ENCODE measurements around the gene NOA1. TPM values are rescaled to one million over a fixed set of nuclear protein-coding genes. Genes with fewer than 3 reads are reported as not detected.

NOA1 gene
- polyA plus RNA-seq, 1 donor from 2014 or later = 17.1 TPM

GRCh38 chr4:57020467-57021101 is 43.2 kb upstream of the NOA1 start:
- H3K9ac ChIP-seq (ENCODE audit: low read length) = no peak overlapping the region
- H3K27me3 ChIP-seq (ENCODE audit: insufficient read depth, low read depth, low read length) = no peaks in the 10 kb centered on the region
- no peak overlapping the region for H3K4me2 ChIP-seq (ENCODE audit: low read length)
- no peak overlapping the region for H3K4me3 ChIP-seq (ENCODE audit: low read length)
- H3K79me2 ChIP-seq (replicated peaks; ENCODE audit: insufficient read depth, low read length) = no peaks in the 10 kb centered on the region
- no peak overlapping the region for H2AFZ ChIP-seq (ENCODE audit: low read depth, low read length)
- no peaks in the 10 kb centered on the region for H3K9me3 ChIP-seq (ENCODE audit: low read length)
- H4K20me1 ChIP-seq (ENCODE audit: insufficient read depth) = no peaks in the 10 kb centered on the region
- TF ChIP-seq EP300 (conservative IDR thresholded peaks at IDR 0.05; ENCODE audit: poor library complexity, severe bottlenecking) (no peak), RAD21 (conservative IDR thresholded peaks at IDR 0.05) (no peak), EZH2 (IDR thresholded peaks at IDR 0.05; ENCODE audit: borderline replicate concordance, insufficient read depth, low read length, poor library complexity, severe bottlenecking) (no peak), SMC3 (conservative IDR thresholded peaks at IDR 0.05; ENCODE audit: poor library complexity) (no peak), POLR2AphosphoS5 (IDR thresholded peaks at IDR 0.05) (no peak), CTCF (IDR thresholded peaks at IDR 0.05; ENCODE audit: poor library complexity, severe bottlenecking) (no peak), TAF1 (IDR thresholded peaks at IDR 0.05; ENCODE audit: low read depth) (no peak), MXI1 (conservative IDR thresholded peaks at IDR 0.05; ENCODE audit: poor library complexity, severe bottlenecking) (no peak)
- TF ChIP-seq, protein P1, sequence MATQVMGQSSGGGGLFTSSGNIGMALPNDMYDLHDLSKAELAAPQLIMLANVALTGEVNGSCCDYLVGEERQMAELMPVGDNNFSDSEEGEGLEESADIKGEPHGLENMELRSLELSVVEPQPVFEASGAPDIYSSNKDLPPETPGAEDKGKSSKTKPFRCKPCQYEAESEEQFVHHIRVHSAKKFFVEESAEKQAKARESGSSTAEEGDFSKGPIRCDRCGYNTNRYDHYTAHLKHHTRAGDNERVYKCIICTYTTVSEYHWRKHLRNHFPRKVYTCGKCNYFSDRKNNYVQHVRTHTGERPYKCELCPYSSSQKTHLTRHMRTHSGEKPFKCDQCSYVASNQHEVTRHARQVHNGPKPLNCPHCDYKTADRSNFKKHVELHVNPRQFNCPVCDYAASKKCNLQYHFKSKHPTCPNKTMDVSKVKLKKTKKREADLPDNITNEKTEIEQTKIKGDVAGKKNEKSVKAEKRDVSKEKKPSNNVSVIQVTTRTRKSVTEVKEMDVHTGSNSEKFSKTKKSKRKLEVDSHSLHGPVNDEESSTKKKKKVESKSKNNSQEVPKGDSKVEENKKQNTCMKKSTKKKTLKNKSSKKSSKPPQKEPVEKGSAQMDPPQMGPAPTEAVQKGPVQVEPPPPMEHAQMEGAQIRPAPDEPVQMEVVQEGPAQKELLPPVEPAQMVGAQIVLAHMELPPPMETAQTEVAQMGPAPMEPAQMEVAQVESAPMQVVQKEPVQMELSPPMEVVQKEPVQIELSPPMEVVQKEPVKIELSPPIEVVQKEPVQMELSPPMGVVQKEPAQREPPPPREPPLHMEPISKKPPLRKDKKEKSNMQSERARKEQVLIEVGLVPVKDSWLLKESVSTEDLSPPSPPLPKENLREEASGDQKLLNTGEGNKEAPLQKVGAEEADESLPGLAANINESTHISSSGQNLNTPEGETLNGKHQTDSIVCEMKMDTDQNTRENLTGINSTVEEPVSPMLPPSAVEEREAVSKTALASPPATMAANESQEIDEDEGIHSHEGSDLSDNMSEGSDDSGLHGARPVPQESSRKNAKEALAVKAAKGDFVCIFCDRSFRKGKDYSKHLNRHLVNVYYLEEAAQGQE (IDR thresholded peaks at IDR 0.05; ENCODE audit: borderline replicate concordance) = no peak
- H3K9me2 ChIP-seq (ENCODE audit: insufficient read depth, low read length) = no peaks in the 10 kb centered on the region
- peaks cover 27% of the 10 kb centered on the region for H3K36me3 ChIP-seq (ENCODE audit: insufficient read depth, low read length)
- no peak overlapping the region for H3K27ac ChIP-seq (ENCODE audit: low read length)
- no peaks in the 10 kb centered on the region for H3F3A ChIP-seq (ENCODE audit: insufficient read depth, low read length, poor library complexity, severe bottlenecking)

DNA sequence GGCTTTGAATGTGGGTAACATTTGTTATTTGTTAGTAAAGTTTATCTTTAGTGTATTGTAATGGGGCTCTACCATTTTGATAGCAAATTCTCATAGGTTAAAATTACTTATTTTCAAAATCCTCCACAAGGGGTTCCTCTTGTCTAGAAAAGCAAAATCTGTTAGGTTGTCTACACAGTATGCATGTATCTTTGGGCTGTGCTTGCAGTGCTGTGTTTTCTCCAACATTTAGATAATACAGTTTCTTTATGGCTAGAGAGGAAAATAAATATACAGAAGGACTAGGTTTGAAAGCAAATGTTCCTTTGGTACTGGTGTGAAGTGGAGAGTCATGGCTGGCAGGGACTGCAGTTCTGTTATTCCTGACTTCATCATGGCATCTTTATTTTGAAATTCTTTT is 41.6 kb upstream of the NOA1 start:
- no peak overlapping the region for H3K4me2 ChIP-seq (ENCODE audit: low read length)
- no peaks in the 10 kb centered on the region for H3K79me2 ChIP-seq (replicated peaks; ENCODE audit: insufficient read depth, low read length)
- H3K27ac ChIP-seq (ENCODE audit: low read length) = no peak overlapping the region
- H3K27me3 ChIP-seq (ENCODE audit: insufficient read depth, low read depth, low read length) = no peaks in the 10 kb centered on the region
- H3K36me3 ChIP-seq (ENCODE audit: insufficient read depth, low read length) = peaks cover 17% of the 10 kb centered on the region
- no peak overlapping the region for H3K9ac ChIP-seq (ENCODE audit: low read length)
- H4K20me1 ChIP-seq (ENCODE audit: insufficient read depth) = no peaks in the 10 kb centered on the region
- H3F3A ChIP-seq (ENCODE audit: insufficient read depth, low read length, poor library complexity, severe bottlenecking) = no peaks in the 10 kb centered on the region
- H3K4me3 ChIP-seq (ENCODE audit: low read length) = no peak overlapping the region
- H3K9me3 ChIP-seq (ENCODE audit: low read length) = no peaks in the 10 kb centered on the region
- H2AFZ ChIP-seq (ENCODE audit: low read depth, low read length) = no peak overlapping the region
- H3K9me2 ChIP-seq (ENCODE audit: insufficient read depth, low read length) = no peaks in the 10 kb centered on the region
- TF ChIP-seq, protein P1 (IDR thresholded peaks at IDR 0.05; ENCODE audit: borderline replicate concordance) = no peak
- TF ChIP-seq MXI1 (conservative IDR thresholded peaks at IDR 0.05; ENCODE audit: poor library complexity, severe bottlenecking) = no peak
